ENCODE measurements around the gene TESMIN. TPM values are rescaled to one million over a fixed set of nuclear protein-coding genes. Genes with fewer than 3 reads are reported as not detected.

The TESMIN gene
- total and polyA plus RNA-seq, 2 of the 13 experiments (the other 11 are each of a cell fraction or from before 2014, with no cell fraction given), result 0.15 to 0.45 TPM

GRCh38 chr11:68748061-68748460, 3.3 kb downstream of the TESMIN start:
- no peak for ATAC-seq
- DNase-seq (ENCODE audit: low spot score), result no peak
- Histone ChIP-seq H2AFZ (ENCODE audit: low read length) (no peak overlapping the region), H3K4me1 (ENCODE audit: insufficient read depth, low read length) (no peaks in the 10 kb centered on the region), H3K9me3 (ENCODE audit: low read length) (no peaks in the 10 kb centered on the region), H3K9ac (ENCODE audit: insufficient read depth, low read depth, low read length) (no peak overlapping the region), H3K27me3 (ENCODE audit: control insufficient read depth in 1 of 2, insufficient read depth in 2 of 2, low read length in 2 of 2) (no peaks in the 10 kb centered on the region; a peak in 1 of 5 replicates), H4K20me1 (ENCODE audit: insufficient read depth, low read length) (no peaks in the 10 kb centered on the region), H3K79me2 (ENCODE audit: insufficient read depth, low read length) (no peaks in the 10 kb centered on the region), H3K4me2 (ENCODE audit: low read depth, low read length) (no peak overlapping the region), H3K27ac (ENCODE audit: extremely low read length, insufficient read depth, low read length) (no peak overlapping the region), H3K4me3 (replicated peaks in 1 of 3; ENCODE audit: insufficient read depth in 1 of 3, low read depth in 2 of 3, low read length in 3 of 3) (no peak overlapping the region), H3K36me3 (replicated peaks in 1 of 2; ENCODE audit: control insufficient read depth in 1 of 2, insufficient read depth in 2 of 2, low read length in 2 of 2) (no peaks in the 10 kb centered on the region)
- in situ Hi-C loops (cut with HindIII; ENCODE audit: extremely low pct_ligation_motif_present, low pct_unique_long_range_greater_than_20kb), result no loop called here
- FAIRE-seq, result no peak
- 25% methylated on average over 2 of the region's 2 CpGs for WGBS (ENCODE audit: low lambda C conversion rate)
- POLR2A ChIA-PET, result no interaction called here
- intact Hi-C loops (cut with micrococcal nuclease; ENCODE audit: unreplicated experiment), result no loop called here
- no TSS peak for BruUV-seq (replicated peaks)
- TF ChIP-seq ZNF562 (CRISPR knock-in tag; IDR thresholded peaks at IDR 0.05; ENCODE audit: borderline replicate concordance), result no peak
- no peak for TF ChIP-seq ZFP41 (CRISPR knock-in tag; IDR thresholded peaks at IDR 0.05; ENCODE audit: borderline replicate concordance)
- TF ChIP-seq TARDBP (CRISPR knock-in tag; IDR thresholded peaks at IDR 0.05), result no peak
- no peak for TF ChIP-seq ZNF362 (CRISPR knock-in tag; IDR thresholded peaks at IDR 0.05; ENCODE audit: borderline replicate concordance)
- no peak for TF ChIP-seq ZNF609 (CRISPR knock-in tag; IDR thresholded peaks at IDR 0.05; ENCODE audit: borderline replicate concordance)
- CTCF ChIA-PET (ENCODE audit: low intra/inter-chr PET ratio, low total read pairs), result no interaction called here

All from HepG2 (cell line).